Measurements from ENCODE around the gene NINJ2.

GRCh38 chr12:562634-563033, 100.6 kb downstream of the NINJ2 start:
- TF ChIP-seq CTCF (IDR thresholded peaks at IDR 0.05) (no peak), POLR2A (IDR thresholded peaks at IDR 0.05) (no peak)

Data from esophagus squamous epithelium (tissue), 4 donors.